Measurements from ENCODE around the gene PNPLA6. TPM values are rescaled to one million over a fixed set of nuclear protein-coding genes. Genes with fewer than 3 reads are reported as not detected.
A peak's percentile ranks its signal among the peaks of the same experiment; 100 is the strongest.

The PNPLA6 gene
- total RNA-seq, 4 donors from 2014 or later = 181 to 296 (median 234) TPM

DNA sequence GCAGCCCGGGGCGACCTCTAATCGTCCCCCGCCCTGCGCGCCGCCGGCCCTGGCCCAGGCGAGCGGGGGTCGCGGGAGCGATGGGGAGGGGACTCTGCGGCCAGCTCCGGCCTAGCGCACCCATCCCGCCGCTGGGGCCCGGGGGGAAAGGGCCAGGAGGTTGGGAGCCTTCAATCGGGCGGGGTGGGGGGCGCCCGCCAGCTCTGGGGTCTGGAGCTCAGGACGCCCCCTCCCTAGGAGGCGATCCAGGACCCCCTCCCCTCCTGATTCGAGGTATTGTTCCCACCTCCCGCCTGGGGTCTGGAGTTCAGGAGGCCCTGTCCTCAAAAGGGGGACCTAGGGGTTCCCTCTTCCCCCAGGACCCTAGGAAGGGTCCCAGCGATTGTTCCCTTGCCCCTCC, 19.2 kb upstream of the PNPLA6 start:
- no peak for DNase-seq
- H3K27ac ChIP-seq = peak overlapping the region; percentile 67 to 87 (median 80)

DNA sequence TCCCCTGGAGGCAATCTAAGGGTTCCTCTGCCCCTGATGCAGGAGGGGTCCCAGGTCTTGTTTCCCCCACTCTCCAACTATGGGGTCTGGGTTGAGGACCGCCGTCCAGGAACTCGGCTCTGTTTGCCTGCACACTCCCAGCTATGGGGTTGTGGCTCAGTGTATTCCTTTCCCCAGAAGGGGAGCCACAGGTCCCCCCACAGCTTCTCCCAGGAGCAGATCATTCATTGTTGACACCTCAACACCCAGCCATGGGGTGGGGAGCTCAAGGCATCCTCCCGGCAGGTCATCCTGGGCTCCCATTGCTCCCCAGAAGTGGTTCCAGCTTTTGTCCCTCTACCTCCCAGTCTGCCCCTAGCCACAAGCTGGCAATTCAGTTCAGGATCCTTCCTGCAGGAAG, 18.6 kb upstream of the PNPLA6 start:
- H3K4me3 ChIP-seq = peak overlapping the region; percentile 57 to 90 (median 71)
- peaks cover 0 to 14% (median 5%) of the 10 kb centered on the region in 4 donors for H3K4me1 ChIP-seq
- no peaks in the 10 kb centered on the region for H3K27me3 ChIP-seq
- H3K27ac ChIP-seq = peak overlapping the region; percentile 67 to 87 (median 80)
- no peak for DNase-seq
- no peak for TF ChIP-seq POLR2A (IDR thresholded peaks at IDR 0.05)
- TF ChIP-seq, protein P1, sequence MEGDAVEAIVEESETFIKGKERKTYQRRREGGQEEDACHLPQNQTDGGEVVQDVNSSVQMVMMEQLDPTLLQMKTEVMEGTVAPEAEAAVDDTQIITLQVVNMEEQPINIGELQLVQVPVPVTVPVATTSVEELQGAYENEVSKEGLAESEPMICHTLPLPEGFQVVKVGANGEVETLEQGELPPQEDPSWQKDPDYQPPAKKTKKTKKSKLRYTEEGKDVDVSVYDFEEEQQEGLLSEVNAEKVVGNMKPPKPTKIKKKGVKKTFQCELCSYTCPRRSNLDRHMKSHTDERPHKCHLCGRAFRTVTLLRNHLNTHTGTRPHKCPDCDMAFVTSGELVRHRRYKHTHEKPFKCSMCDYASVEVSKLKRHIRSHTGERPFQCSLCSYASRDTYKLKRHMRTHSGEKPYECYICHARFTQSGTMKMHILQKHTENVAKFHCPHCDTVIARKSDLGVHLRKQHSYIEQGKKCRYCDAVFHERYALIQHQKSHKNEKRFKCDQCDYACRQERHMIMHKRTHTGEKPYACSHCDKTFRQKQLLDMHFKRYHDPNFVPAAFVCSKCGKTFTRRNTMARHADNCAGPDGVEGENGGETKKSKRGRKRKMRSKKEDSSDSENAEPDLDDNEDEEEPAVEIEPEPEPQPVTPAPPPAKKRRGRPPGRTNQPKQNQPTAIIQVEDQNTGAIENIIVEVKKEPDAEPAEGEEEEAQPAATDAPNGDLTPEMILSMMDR (IDR thresholded peaks at IDR 0.05) = no peak
- peaks cover 0 to 13% (median 0%) of the 10 kb centered on the region in 3 donors for H3K36me3 ChIP-seq
- no peaks in the 10 kb centered on the region for H3K9me3 ChIP-seq

More for the DNA sequence above, 19.2 kb upstream of the PNPLA6 start:
- peak overlapping the region; percentile 57 to 90 (median 71) for H3K4me3 ChIP-seq
- TF ChIP-seq, protein P1 (IDR thresholded peaks at IDR 0.05) = no peak
- no peak for TF ChIP-seq POLR2A (IDR thresholded peaks at IDR 0.05)
- no peaks in the 10 kb centered on the region for H3K9me3 ChIP-seq
- H3K27me3 ChIP-seq = no peaks in the 10 kb centered on the region
- peaks cover 0 to 10% (median 5%) of the 10 kb centered on the region in 4 donors for H3K4me1 ChIP-seq
- H3K36me3 ChIP-seq = peaks cover 0 to 13% (median 0%) of the 10 kb centered on the region in 3 donors

- no peak for DNase-seq
- TF ChIP-seq, protein P1 (IDR thresholded peaks at IDR 0.05) = no peak
- no peak for TF ChIP-seq POLR2A (IDR thresholded peaks at IDR 0.05)
- Histone ChIP-seq H3K4me1 (peaks cover 0 to 31% (median 14%) of the 10 kb centered on the region in 4 donors), H3K4me3 (no peak overlapping the region), H3K27me3 (no peaks in the 10 kb centered on the region), H3K36me3 (peaks cover 0 to 13% (median 0%) of the 10 kb centered on the region in 3 donors), H3K27ac (no peak overlapping the region), H3K9me3 (no peaks in the 10 kb centered on the region)
These were observed 16.0 kb upstream of the PNPLA6 start for GRCh38 chr19:7519361-7520130.

DNA sequence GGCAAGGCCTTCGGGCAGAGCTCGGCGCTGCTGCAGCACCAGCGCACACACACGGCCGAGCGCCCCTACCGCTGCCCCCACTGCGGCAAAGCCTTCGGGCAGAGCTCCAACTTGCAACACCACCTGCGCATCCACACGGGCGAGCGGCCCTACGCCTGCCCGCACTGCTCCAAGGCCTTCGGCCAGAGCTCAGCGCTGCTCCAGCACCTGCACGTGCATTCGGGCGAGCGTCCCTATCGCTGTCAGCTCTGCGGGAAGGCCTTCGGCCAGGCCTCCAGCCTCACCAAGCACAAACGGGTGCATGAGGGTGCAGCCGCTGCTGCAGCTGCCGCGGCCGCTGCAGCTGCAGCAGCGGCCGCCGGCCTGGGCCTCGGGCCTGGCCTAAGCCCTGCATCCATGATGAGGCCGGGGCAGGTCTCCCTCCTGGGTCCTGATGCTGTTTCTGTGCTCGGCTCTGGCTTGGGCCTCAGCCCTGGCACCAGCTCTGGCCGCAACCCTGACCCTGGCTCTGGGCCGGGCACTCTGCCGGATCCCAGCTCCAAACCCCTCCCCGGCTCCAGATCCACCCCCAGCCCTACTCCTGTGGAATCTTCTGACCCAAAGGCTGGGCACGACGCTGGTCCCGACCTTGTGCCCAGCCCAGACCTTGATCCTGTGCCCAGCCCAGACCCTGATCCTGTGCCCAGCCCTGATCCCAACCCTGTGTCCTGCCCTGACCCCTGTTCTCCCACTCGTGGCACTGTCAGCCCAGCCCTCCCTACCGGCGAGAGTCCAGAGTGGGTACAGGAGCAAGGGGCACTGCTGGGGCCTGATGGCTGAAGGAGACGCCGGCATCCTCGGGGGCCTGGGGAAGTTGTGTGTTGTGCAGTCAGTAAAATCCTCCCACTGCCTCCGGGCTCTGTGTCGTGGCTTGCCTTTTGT, 15.1 kb upstream of the PNPLA6 start:
- TF ChIP-seq, protein P1 (IDR thresholded peaks at IDR 0.05) = no peak
- TF ChIP-seq POLR2A (IDR thresholded peaks at IDR 0.05) = no peak
- peaks cover 0 to 19% (median 0%) of the 10 kb centered on the region in 3 donors for H3K36me3 ChIP-seq
- peaks cover 0 to 31% (median 14%) of the 10 kb centered on the region in 4 donors for H3K4me1 ChIP-seq
- no peak overlapping the region for H3K27ac ChIP-seq
- H3K9me3 ChIP-seq = no peaks in the 10 kb centered on the region
- no peaks in the 10 kb centered on the region for H3K27me3 ChIP-seq
- no peak overlapping the region for H3K4me3 ChIP-seq
- DNase-seq = no peak

- DNase-seq = no peak
- Histone ChIP-seq H3K4me1 (peaks cover 0 to 29% (median 11%) of the 10 kb centered on the region in 4 donors), H3K36me3 (peaks cover 0 to 29% (median 0%) of the 10 kb centered on the region in 3 donors), H3K27me3 (no peaks in the 10 kb centered on the region), H3K27ac (peak overlapping the region in 3 of 4 donors; percentile 17 to 77 (median 31)), H3K9me3 (no peaks in the 10 kb centered on the region), H3K4me3 (peak overlapping the region; percentile 56 to 93 (median 82))
- TF ChIP-seq, protein P1 (IDR thresholded peaks at IDR 0.05) = no peak
- TF ChIP-seq POLR2A (IDR thresholded peaks at IDR 0.05) = no peak
These were observed 13.9 kb upstream of the PNPLA6 start for GRCh38 chr19:7521551-7522071.
